GM12878 (cell line): Measurements from ENCODE around the gene EYA4.

Experiments
- CBX3 ChIP-seq: fragments of 200-600 bp; sonication (generic); IDR thresholded peaks from 2 replicates; pipeline ENCODE4 v1.6.1; 2016; ENCODE audit warnings: low read depth, borderline replicate concordance
- CTCF ChIP-seq, 3 experiments: IDR thresholded peaks in 2 of 3; conservative IDR thresholded peaks in 1 of 3; 2 replicates each; pipeline ENCODE4 v1.5.1; 2011; ENCODE audit warnings: low read depth in 3 of 3, low read length in 3 of 3, mild to moderate bottlenecking in 3 of 3, control low read depth in 2 of 3, moderate library complexity in 2 of 3, inconsistent platforms in 1 of 3, mixed read lengths in 1 of 3; ENCODE audit not compliant: control insufficient read depth in 2 of 3, insufficient read depth in 1 of 3; ENCODE audit errors: extremely low read depth in 1 of 3
- CUX1 ChIP-seq: IDR thresholded peaks from 2 replicates; pipeline ENCODE4 v1.6.1; 2012; ENCODE audit warnings: improper control_type of control experiment, low read depth, low read length; ENCODE audit not compliant: insufficient replicate concordance
- JUND ChIP-seq: IDR thresholded peaks from 2 replicates; pipeline ENCODE4 v1.6.1; 2012; ENCODE audit warnings: low read depth, mild to moderate bottlenecking, low read length, improper control_type of control experiment, moderate library complexity
- RAD51 ChIP-seq: fragments of 450-650 bp; IDR thresholded peaks from 2 replicates; pipeline ENCODE4 v1.6.1; 2016; ENCODE audit warnings: moderate library complexity, mild to moderate bottlenecking, inconsistent platforms
- TF ChIP-seq, protein P1 (sequence below): IDR thresholded peaks from 2 replicates; pipeline ENCODE4 v1.6.1; 2012; ENCODE audit warnings: mild to moderate bottlenecking, low read depth, low read length

- TF ChIP-seq CTCF (IDR thresholded peaks at IDR 0.05 in 2 of 3, conservative IDR thresholded peaks at IDR 0.05 in 1 of 3; ENCODE audit: control insufficient read depth in 2 of 3, extremely low read depth in 1 of 3, insufficient read depth in 1 of 3, low read depth in 3 of 3, low read length in 3 of 3) (no peak), CBX3 (no peak), JUND (no peak), RAD51 (no peak), CUX1 (no peak)
- TF ChIP-seq, protein P1, sequence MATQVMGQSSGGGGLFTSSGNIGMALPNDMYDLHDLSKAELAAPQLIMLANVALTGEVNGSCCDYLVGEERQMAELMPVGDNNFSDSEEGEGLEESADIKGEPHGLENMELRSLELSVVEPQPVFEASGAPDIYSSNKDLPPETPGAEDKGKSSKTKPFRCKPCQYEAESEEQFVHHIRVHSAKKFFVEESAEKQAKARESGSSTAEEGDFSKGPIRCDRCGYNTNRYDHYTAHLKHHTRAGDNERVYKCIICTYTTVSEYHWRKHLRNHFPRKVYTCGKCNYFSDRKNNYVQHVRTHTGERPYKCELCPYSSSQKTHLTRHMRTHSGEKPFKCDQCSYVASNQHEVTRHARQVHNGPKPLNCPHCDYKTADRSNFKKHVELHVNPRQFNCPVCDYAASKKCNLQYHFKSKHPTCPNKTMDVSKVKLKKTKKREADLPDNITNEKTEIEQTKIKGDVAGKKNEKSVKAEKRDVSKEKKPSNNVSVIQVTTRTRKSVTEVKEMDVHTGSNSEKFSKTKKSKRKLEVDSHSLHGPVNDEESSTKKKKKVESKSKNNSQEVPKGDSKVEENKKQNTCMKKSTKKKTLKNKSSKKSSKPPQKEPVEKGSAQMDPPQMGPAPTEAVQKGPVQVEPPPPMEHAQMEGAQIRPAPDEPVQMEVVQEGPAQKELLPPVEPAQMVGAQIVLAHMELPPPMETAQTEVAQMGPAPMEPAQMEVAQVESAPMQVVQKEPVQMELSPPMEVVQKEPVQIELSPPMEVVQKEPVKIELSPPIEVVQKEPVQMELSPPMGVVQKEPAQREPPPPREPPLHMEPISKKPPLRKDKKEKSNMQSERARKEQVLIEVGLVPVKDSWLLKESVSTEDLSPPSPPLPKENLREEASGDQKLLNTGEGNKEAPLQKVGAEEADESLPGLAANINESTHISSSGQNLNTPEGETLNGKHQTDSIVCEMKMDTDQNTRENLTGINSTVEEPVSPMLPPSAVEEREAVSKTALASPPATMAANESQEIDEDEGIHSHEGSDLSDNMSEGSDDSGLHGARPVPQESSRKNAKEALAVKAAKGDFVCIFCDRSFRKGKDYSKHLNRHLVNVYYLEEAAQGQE, result no peak
Observed at GRCh38 chr6:133478673-133479072, 237.5 kb downstream of the EYA4 start.
